ENCODE data around the gene GRM2.
A peak's percentile ranks its signal among the peaks of the same experiment; 100 is the strongest.

The GRM2 gene

GRCh38 chr3:51680663-51681230 is 26.1 kb upstream of the GRM2 start:
- DNase-seq = no peak

GRCh38 chr3:51681453-51681852 is 25.4 kb upstream of the GRM2 start:
- no peak for DNase-seq

DNA sequence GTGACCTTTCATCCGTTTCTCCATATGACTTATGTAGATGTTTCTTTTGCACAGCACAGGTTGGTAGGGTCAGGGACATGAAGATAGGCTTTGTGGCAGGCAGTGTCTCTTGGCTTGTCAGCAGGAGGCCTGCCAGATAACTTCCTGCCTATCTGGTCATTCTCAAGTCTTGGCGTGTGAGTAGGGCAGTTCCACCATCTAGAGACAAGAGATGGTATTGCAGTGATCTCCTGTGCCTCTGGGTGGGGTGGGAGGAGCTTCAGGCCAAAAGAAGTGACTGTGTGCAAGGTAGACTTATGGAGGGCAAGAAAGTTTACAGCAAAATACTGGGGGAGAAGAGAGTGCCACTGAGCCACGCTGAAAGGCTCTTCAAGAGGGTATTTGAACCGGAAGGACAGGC is 24.8 kb upstream of the GRM2 start:
- DNase-seq = peak; percentile 73

DNA sequence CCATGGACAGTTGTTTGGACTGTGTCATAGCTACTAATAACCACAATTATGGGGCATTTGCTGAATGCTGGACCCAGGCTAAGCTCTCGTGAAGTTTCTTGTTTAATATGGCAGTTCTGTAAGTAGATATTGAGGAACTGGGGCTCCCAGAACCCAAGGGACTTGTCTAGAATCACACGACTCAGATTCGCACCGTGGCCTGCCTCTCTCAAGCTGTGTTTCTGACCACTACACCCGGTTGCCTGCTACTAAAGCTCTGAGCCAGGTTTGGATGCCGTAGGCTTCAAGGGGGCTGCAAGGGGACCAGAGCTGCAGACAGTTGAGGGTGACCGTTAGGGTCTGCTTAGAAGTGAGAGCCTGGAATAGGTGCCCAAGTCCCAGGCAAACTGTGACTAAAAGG is 24.3 kb upstream of the GRM2 start:
- no peak for DNase-seq

- DNase-seq = no peak
These were observed 23.3 kb upstream of the GRM2 start for GRCh38 chr3:51683566-51683965.

DNA sequence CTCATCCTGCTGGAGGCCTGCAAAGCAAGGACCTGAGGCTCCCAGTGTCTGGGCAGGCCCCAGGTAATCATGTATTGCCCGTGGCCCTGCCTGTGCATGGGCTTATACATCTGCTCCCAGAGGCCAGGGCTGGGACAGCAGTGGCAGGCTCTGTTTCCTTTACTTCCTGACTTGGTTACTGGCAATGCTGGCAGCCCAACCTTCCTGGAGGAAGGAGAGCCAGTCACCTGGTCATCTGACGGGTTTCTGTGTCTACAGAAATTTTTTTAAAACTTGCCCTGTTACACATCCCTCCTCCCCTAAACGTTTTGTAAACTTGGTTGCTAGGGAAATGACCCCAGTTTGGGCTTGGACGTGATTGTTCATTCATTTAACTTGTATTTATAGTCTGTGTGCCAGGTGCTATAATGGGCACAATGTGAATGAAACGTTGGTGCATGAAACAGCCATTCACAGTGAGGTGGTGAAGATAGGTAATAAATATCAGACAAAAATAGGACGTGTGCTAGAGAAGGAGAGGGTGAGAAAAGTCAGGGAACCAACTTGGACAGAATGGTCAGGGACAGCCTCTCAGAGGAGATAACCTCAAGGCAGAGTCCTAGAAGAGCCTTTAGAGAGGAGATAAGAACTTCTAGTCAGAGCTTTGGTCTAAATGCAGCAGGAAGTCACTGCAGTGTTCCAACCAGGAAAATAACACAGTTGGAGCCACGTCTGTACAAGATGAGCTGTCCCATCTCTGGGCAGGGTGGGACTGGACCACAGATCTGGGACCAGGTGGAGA is 21.7 kb upstream of the GRM2 start:
- no peak for DNase-seq

DNA sequence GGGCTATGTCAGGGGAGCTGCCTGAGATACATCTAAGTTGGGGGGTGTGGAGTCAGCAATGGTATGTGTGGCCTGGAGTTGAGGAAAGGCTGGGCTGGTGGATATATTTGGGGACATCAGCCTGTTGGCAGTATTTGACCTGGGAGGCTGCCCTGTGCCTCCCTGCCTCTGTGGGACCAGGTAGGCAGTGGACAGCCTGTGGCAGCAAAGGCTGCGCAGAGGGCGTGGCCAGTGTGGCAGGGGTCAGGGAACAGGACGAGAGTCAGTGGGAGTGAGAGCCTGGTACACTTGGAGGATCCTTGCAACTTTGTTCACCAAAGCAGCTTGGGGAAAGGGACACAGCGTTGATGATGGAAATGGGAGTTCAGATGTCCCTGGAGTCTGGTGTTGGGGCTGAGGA is 20.8 kb upstream of the GRM2 start:
- DNase-seq = no peak

- DNase-seq = no peak
These were observed 20.2 kb upstream of the GRM2 start for GRCh38 chr3:51686512-51687215.

DNA sequence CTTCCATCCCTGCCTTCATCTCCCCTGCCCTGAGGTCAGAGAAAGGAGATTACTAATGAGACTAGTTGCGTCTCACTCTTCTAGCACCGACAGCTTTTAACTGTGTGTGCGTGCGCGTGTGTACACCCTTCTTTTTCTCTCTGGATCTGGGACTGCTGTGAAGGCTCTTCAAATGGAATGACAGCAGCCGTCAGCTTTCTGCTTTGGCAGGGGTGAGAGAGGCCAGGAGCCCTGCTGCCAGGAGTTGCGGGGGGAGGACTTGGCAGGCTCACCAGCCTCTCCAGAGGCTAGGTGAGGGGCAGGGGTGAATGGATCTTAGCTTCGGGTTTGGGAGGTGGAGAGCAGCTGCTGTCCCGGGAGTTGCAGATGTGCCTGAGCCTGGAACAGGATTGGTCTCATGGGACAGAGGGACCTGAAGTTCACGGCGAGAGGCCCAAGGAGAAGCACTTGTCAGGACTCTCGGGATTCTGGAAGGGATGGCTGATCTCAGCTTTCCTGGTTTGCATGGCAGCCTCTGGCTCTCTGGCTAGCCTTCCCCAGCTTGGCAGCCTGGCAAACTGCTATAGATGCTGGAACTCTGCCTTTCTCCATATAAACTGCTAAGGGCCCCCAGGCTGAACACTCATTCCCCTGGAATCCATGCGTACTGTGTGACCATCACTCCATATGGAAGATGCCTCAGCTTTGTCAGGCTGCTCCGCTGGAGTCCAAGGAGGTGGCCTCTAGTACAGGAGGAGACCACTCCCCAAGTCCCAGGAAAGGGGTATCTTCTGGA is 19.2 kb upstream of the GRM2 start:
- DNase-seq = no peak

DNA sequence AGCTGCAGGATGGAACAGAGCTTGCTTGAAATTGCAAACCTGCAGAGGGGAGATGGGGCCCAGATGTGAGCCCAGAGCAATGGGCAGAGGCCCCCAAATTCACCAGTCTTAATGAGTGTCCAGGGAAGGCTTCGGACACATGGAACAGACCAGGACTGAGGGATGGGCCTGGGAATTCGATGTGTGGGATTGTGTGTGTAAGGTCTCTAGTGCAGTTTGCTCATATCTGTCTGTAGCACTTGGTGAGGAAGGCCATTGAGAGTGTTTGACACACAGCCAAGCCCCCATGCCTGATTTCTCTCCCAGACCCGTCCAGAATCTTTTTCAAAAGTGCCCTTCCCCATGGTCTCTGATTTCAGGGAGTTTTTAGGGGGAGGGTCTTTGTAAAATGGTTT is 18.7 kb upstream of the GRM2 start:
- no peak for DNase-seq

- DNase-seq = no peak
These were observed 15.8 kb upstream of the GRM2 start for GRCh38 chr3:51691021-51691420.

DNA sequence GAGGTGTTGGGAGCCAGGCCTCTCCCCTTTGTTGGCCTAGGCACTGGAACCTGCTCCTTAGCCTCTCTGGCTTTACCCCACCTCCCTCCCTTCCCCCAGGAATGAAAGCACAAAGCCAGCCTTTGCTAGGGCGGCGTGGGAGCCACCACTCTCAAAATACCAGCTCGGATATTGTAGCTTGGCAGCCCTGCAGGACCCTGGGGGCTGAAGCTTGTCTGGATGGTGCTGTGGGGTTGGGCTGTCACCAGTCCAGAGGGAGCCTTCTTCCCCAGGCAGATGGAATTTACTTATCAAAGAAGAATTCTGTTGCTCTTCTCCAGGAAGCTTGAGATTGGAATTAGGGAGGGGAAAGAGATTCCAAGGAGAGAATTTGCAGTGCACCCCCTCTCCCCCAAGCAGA is 14.9 kb upstream of the GRM2 start:
- no peak for DNase-seq

DNA sequence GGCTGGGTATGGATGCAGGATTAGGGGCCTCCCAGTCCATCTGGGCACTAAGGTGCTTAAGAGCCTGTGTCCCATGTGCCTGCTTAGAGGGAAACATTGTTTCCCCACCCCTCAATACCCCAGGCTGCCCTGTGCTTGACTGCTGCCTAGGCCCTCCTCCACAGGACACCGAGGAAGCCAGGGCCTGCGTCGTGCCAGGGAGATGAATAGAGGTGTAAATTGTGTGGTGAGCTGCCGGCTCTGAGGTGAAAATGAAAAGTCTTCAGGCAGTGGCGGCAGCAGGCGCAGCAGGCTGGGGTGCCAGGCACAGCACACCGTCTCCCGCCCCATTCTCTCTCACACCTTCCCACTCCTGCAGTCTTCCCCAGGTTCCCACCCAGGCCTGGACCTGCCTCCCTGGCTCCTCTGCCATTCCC is 13.9 kb upstream of the GRM2 start:
- no peak for DNase-seq

DNA sequence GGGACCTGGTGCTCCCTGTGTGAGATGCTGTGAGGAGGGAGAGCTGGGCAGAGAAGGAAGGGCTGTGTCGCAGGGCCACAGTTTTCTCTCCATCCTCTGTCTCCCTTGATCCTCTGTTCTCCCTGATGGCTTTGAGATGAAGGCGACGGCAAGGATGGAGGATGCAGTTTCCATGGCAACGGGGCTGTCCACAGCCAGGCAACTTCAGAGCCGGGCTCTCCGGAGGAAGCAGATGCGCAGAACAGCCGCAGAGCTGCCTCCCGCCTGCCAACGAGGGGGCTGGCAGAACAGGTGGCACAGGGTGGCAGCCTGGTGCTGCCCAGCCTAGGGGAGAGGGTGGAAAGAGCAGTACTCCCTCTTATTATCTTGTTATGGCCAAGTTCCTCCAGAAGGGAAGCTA is 9.9 kb upstream of the GRM2 start:
- no peak for DNase-seq

- DNase-seq = no peak
These were observed 8.7 kb upstream of the GRM2 start for GRCh38 chr3:51698209-51698608.

- no peak for DNase-seq
These were observed 6.5 kb upstream of the GRM2 start for GRCh38 chr3:51700403-51700802.

DNA sequence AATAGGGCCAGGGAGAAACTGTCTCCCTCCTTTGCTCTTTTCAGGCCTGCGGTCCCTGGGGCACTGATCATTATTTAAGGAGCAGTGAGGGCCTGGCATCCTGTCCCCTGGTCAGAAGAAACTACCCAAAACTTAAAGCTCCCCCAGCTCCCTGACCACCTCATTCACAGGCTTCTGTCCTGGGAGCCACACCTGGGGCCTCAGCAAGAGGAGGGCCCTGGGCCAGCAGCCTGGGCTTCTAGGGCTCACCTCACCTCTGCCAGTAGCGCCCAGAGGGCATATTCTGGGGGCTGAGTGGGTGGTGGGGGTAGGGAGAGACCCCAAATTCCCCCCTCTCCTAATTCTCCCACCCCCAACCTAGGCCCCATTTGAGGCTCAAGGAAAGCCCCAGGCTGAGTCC is 4.7 kb upstream of the GRM2 start:
- no peak for DNase-seq

- DNase-seq = no peak
These were observed 3.7 kb upstream of the GRM2 start for GRCh38 chr3:51703068-51703760.

- DNase-seq = no peak
These were observed 2.9 kb upstream of the GRM2 start for GRCh38 chr3:51703761-51704510.

- no peak for DNase-seq
These were observed 2.3 kb upstream of the GRM2 start for GRCh38 chr3:51704511-51704950.

DNA sequence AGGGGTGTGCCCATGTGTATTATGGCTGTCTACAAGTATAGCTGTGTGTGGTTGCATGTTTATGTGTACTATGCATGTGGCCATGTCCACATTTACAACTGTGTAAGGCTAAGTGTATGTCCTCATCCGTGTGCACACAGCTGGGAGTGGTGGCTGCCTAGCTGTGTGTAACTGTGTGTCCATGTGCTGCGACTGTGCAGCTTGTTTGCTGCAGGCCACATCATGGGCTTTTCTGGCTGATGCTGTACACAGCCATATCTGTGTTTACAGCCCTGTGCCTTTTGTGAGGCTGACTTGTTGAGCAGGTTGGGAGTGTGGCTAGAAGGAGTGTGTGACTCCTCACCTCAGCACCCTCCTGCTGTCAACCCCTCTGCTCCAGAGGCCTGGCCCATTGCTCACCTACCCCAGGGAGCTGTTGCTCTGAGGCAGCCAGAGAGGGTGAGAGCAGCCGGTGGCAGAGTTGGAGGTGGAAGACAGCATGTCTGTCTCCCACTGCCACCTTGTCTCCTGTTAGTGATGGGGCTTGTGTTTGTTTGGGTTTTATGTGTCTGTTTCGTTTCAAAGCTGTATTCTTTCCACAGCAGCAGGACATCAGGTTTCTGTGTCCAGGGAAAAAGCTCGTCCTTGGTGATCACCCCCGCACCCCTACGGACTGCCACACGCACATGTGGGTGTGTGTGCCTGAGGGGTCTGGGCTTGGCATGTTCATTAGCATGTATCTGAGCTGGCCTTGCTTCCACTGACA is 1.4 kb upstream of the GRM2 start:
- DNase-seq = no peak
